ENCODE data around the gene RHCG.

DNA sequence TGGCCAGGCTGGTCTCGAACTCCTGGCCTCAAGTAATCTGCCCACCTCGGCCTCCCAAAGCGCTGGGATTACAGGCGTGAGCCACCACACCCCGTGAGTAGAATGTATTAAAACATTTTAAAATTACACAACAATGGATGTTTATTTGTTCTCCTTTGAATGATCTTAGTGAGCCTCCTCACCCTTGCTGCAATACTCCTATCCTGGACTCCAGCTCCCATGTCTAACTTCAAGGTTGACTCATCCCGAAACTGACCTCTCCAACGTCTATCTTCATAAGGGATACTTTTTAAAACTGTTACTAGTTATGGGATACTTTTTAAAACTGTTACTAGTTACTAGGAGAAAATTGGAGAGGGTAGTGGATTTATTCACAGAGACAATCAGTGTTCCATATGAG is 17.8 kb upstream of the RHCG start:
- no peak for TF ChIP-seq ARNT (IDR thresholded peaks at IDR 0.05)
- no peak for TF ChIP-seq SUZ12 (IDR thresholded peaks at IDR 0.05)
- TF ChIP-seq FOXM1 (IDR thresholded peaks at IDR 0.05; ENCODE audit: borderline replicate concordance), result no peak
- TF ChIP-seq HDGF (IDR thresholded peaks at IDR 0.05; ENCODE audit: borderline replicate concordance), result no peak
- TF ChIP-seq BHLHE40 (IDR thresholded peaks at IDR 0.05; ENCODE audit: borderline replicate concordance), result no peak
- no peak for TF ChIP-seq ELF4 (IDR thresholded peaks at IDR 0.05)
- no peak for TF ChIP-seq ZNF384 (IDR thresholded peaks at IDR 0.05)
- TF ChIP-seq SP1 (IDR thresholded peaks at IDR 0.05), result no peak
- TF ChIP-seq FOXK2 (IDR thresholded peaks at IDR 0.05), result no peak
- TF ChIP-seq, protein P1, sequence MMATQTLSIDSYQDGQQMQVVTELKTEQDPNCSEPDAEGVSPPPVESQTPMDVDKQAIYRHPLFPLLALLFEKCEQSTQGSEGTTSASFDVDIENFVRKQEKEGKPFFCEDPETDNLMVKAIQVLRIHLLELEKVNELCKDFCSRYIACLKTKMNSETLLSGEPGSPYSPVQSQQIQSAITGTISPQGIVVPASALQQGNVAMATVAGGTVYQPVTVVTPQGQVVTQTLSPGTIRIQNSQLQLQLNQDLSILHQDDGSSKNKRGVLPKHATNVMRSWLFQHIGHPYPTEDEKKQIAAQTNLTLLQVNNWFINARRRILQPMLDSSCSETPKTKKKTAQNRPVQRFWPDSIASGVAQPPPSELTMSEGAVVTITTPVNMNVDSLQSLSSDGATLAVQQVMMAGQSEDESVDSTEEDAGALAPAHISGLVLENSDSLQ (IDR thresholded peaks at IDR 0.05), result no peak
